PC-3 (cell line): ENCODE data around the gene PWWP2B. TPM values are rescaled to one million over a fixed set of nuclear protein-coding genes. Genes with fewer than 3 reads are reported as not detected.

ENCODE experiments used
- ATAC-seq: fragments of 200-7000 bp; cut with Tn5 transposase; 2 replicates; pipeline ENCODE4 v1.9.1; 2020; ENCODE audit warnings: mild to moderate bottlenecking, moderate library complexity
- BruUV-seq: library from RNA; stranded (reverse); fragments of 400-500 nt; replicated peaks from 2 replicates; lab custom pipeline; 2021; lab: Mats Ljungman, UMichigan
- CTCF ChIA-PET: fragments of 300-600 bp; sonication (Branson Sonifier 250); formaldehyde crosslinking; loops from one replicate; lab custom pipeline; 2022; ENCODE audit warnings: antibody characterized with exemption; lab: Charles Lee
- POLR2A ChIA-PET: fragments of 300-600 bp; sonication (Branson Sonifier 250); formaldehyde crosslinking; loops from one replicate; lab custom pipeline; 2022; ENCODE audit warnings: antibody characterized with exemption; ENCODE audit not compliant: unreplicated experiment; lab: Charles Lee
- DNase-seq: peaks from one replicate; pipeline ENCODE4 v3.0.0-alpha.2; 2015
- H2AFZ ChIP-seq: fragments of 300-600 bp; sonication (generic); 2 replicates; pipeline ENCODE4 v1.6.0; 2016; ENCODE audit warnings: antibody characterized with exemption, low read length
- H3F3A ChIP-seq: fragments of 300-600 bp; sonication (generic); one replicate; pipeline ENCODE4 v1.6.0; 2017; ENCODE audit warnings: antibody characterized with exemption, low read length, control low read depth, mild to moderate bottlenecking; ENCODE audit not compliant: unreplicated experiment
- H3K27ac ChIP-seq: fragments of 300-600 bp; sonication (generic); 2 replicates; pipeline ENCODE4 v1.5.1; 2016; ENCODE audit warnings: mild to moderate bottlenecking, low read length
- H3K27me3 ChIP-seq: fragments of 300-600 bp; sonication (generic); 2 replicates; pipeline ENCODE4 v1.6.1; 2016; ENCODE audit warnings: low read length, mixed read lengths
- H3K36me3 ChIP-seq: fragments of 300-600 bp; sonication (generic); 2 replicates; pipeline ENCODE4 v1.6.1; 2016; ENCODE audit warnings: low read depth, mixed run types, low read length, mixed read lengths
- H3K4me1 ChIP-seq: fragments of 300-600 bp; sonication (generic); 2 replicates; pipeline ENCODE4 v1.5.1; 2016; ENCODE audit warnings: low read length; ENCODE audit not compliant: insufficient read depth
- H3K4me2 ChIP-seq: fragments of 300-600 bp; sonication (generic); 2 replicates; pipeline ENCODE4 v1.6.0; 2016; ENCODE audit warnings: low read length
- H3K4me3 ChIP-seq: fragments of 300-600 bp; sonication (generic); 2 replicates; pipeline ENCODE4 v1.5.1; 2016; ENCODE audit warnings: mild to moderate bottlenecking, low read length, mixed read lengths
- H3K79me2 ChIP-seq: fragments of 300-600 bp; sonication (generic); 2 replicates; pipeline ENCODE4 v1.6.1; 2017; ENCODE audit warnings: low read length, mixed read lengths
- H3K9ac ChIP-seq: fragments of 300-600 bp; sonication (generic); 2 replicates; pipeline ENCODE4 v1.6.0; 2016; ENCODE audit warnings: mild to moderate bottlenecking, low read length
- H3K9me2 ChIP-seq: fragments of 300-600 bp; sonication (generic); replicated peaks from 2 replicates; pipeline ENCODE4 v1.6.1; 2016; ENCODE audit warnings: mixed run types, low read length, mixed read lengths
- H3K9me3 ChIP-seq: fragments of 300-600 bp; sonication (generic); 2 replicates; pipeline ENCODE4 v1.6.1; 2016; ENCODE audit warnings: low read length, mixed read lengths
- H4K20me1 ChIP-seq: fragments of 300-600 bp; sonication (generic); 2 replicates; pipeline ENCODE4 v1.6.1; 2016; ENCODE audit warnings: low read length, mixed read lengths
- EZH2 ChIP-seq: fragments of 300-600 bp; sonication (generic); IDR thresholded peaks from one replicate; pipeline ENCODE4 v1.6.1; 2017; ENCODE audit warnings: antibody characterized with exemption, mild to moderate bottlenecking, low read length; ENCODE audit not compliant: unreplicated experiment
- EZH2phosphoT487 ChIP-seq: fragments of 300-600 bp; sonication (generic); IDR thresholded peaks from 2 replicates; pipeline ENCODE4 v1.6.1; 2018; ENCODE audit warnings: mild to moderate bottlenecking, antibody characterized with exemption, low read length, borderline replicate concordance
- intact Hi-C: fragments of 100-400 bp; cut with micrococcal nuclease; formaldehyde crosslinking; loops from 2 replicates; pipeline ENCODE4 v1.9.0; 2023
- total RNA-seq: library from RNA; depleted of rRNA; stranded (reverse); fragments of >200 nt; gene quantifications from 2 replicates; pipeline ENCODE4 v1.2.3, GENCODE V29; 2014
- TF ChIP-seq, protein P1 (sequence below): fragments of 300-600 bp; sonication (generic); conservative IDR thresholded peaks from 2 replicates; pipeline ENCODE4 v1.5.1; 2017; ENCODE audit warnings: antibody characterized with exemption, low read depth, mild to moderate bottlenecking, low read length

The PWWP2B gene
- total RNA-seq, 1 experiment from 2014 or later = 24.5 TPM

- H3K4me2 ChIP-seq = no peak overlapping the region
- POLR2A ChIA-PET = no interaction called here
- DNase-seq = peak; percentile 12
- no peak overlapping the region for H3K4me3 ChIP-seq
- intact Hi-C loops = no loop called here
- no peaks in the 10 kb centered on the region for H3F3A ChIP-seq
- CTCF ChIA-PET = no interaction called here
- no peaks in the 10 kb centered on the region for H3K27me3 ChIP-seq
- peaks cover 9% of the 10 kb centered on the region for H3K4me1 ChIP-seq
- H3K79me2 ChIP-seq = peaks cover 6% of the 10 kb centered on the region
- ATAC-seq = no peak
- H3K36me3 ChIP-seq = no peaks in the 10 kb centered on the region
- TF ChIP-seq, protein P1, sequence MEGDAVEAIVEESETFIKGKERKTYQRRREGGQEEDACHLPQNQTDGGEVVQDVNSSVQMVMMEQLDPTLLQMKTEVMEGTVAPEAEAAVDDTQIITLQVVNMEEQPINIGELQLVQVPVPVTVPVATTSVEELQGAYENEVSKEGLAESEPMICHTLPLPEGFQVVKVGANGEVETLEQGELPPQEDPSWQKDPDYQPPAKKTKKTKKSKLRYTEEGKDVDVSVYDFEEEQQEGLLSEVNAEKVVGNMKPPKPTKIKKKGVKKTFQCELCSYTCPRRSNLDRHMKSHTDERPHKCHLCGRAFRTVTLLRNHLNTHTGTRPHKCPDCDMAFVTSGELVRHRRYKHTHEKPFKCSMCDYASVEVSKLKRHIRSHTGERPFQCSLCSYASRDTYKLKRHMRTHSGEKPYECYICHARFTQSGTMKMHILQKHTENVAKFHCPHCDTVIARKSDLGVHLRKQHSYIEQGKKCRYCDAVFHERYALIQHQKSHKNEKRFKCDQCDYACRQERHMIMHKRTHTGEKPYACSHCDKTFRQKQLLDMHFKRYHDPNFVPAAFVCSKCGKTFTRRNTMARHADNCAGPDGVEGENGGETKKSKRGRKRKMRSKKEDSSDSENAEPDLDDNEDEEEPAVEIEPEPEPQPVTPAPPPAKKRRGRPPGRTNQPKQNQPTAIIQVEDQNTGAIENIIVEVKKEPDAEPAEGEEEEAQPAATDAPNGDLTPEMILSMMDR = no peak
- no peak overlapping the region for H3K9ac ChIP-seq
- H4K20me1 ChIP-seq = no peaks in the 10 kb centered on the region
- H2AFZ ChIP-seq = no peak overlapping the region
- H3K9me3 ChIP-seq = no peaks in the 10 kb centered on the region
- H3K9me2 ChIP-seq = no peaks in the 10 kb centered on the region
- H3K27ac ChIP-seq = no peak overlapping the region
- no TSS peak for BruUV-seq
Measured at GRCh38 chr10:132392811-132393694, 3.9 kb upstream of the PWWP2B start.

GRCh38 chr10:132393695-132394181 lies 3.3 kb upstream of the PWWP2B start:
- Histone ChIP-seq H3K9me2 (no peaks in the 10 kb centered on the region), H3K9me3 (no peaks in the 10 kb centered on the region), H3K36me3 (no peaks in the 10 kb centered on the region), H2AFZ (no peak overlapping the region), H3K79me2 (peaks cover 13% of the 10 kb centered on the region), H3K9ac (no peak overlapping the region), H3K4me1 (peaks cover 16% of the 10 kb centered on the region), H3K27me3 (no peaks in the 10 kb centered on the region), H3F3A (no peaks in the 10 kb centered on the region), H3K4me2 (no peak overlapping the region), H3K27ac (no peak overlapping the region), H4K20me1 (no peaks in the 10 kb centered on the region), H3K4me3 (no peak overlapping the region)
- intact Hi-C loops = no loop called here
- no TSS peak for BruUV-seq
- CTCF ChIA-PET = no interaction called here
- POLR2A ChIA-PET = no interaction called here
- ATAC-seq (no peak), DNase-seq (no peak)
- TF ChIP-seq, protein P1 = no peak
- no peak for TF ChIP-seq EZH2
- TF ChIP-seq EZH2phosphoT487 = no peak

- Histone ChIP-seq H3K79me2 (peaks cover 19% of the 10 kb centered on the region), H3K4me3 (no peak overlapping the region), H3F3A (no peaks in the 10 kb centered on the region), H4K20me1 (no peaks in the 10 kb centered on the region), H3K9me2 (no peaks in the 10 kb centered on the region), H3K27me3 (no peaks in the 10 kb centered on the region), H2AFZ (no peak overlapping the region), H3K9ac (no peak overlapping the region), H3K36me3 (no peaks in the 10 kb centered on the region), H3K27ac (no peak overlapping the region), H3K4me1 (peaks cover 21% of the 10 kb centered on the region), H3K4me2 (no peak overlapping the region), H3K9me3 (no peaks in the 10 kb centered on the region)
- ATAC-seq (no peak), DNase-seq (no peak)
- ChIA-PET POLR2A (no interaction called here), CTCF (no interaction called here)
- BruUV-seq = no TSS peak
- TF ChIP-seq EZH2phosphoT487 (no peak), EZH2 (no peak)
- TF ChIP-seq, protein P1 = no peak
- intact Hi-C loops = no loop called here
Measured at GRCh38 chr10:132394201-132394811, 2.7 kb upstream of the PWWP2B start.
